Activated CD8-positive, alpha-beta T cell treated with anti-CD3 and anti-CD28 coated beads for 36 hours (primary cell): Measurements from ENCODE around the gene ACOT7. TPM values are rescaled to one million over a fixed set of nuclear protein-coding genes. Genes with fewer than 3 reads are reported as not detected.

ENCODE experiments used
- ATAC-seq: fragments of 200-7000 bp; cut with Tn5 transposase; one replicate; pipeline ENCODE4 v1.10.0; 2021; ENCODE audit warnings: mild to moderate bottlenecking, moderate library complexity
- CTCF ChIA-PET: fragments of 350-600 bp; sonication (Branson Sonifier 250); formaldehyde crosslinking; loops from one replicate; lab custom pipeline; 2021; ENCODE audit warnings: antibody characterized with exemption; lab: Charles Lee
- POLR2A ChIA-PET: fragments of 350-600 bp; sonication (Branson Sonifier 250); formaldehyde crosslinking; loops from one replicate; lab custom pipeline; 2021; ENCODE audit warnings: antibody characterized with exemption; lab: Charles Lee
- DNase-seq: peaks from one replicate; pipeline ENCODE4 v3.0.0-alpha.2; 2020
- H3K27ac Mint-ChIP-seq: one replicate; pipeline ENCODE4 v1.8.0; 2021; ENCODE audit warnings: mild to moderate bottlenecking, mixed read lengths
- H3K27me3 Mint-ChIP-seq: one replicate; pipeline ENCODE4 v1.8.0; 2021; ENCODE audit warnings: mixed read lengths
- H3K36me3 Mint-ChIP-seq: one replicate; pipeline ENCODE4 v1.8.0; 2021; ENCODE audit warnings: low read depth, mixed read lengths
- H3K4me1 Mint-ChIP-seq: one replicate; pipeline ENCODE4 v1.8.0; 2021; ENCODE audit warnings: low read depth, mixed read lengths
- H3K4me3 Mint-ChIP-seq: one replicate; pipeline ENCODE4 v1.8.0; 2021; ENCODE audit warnings: mild to moderate bottlenecking, moderate library complexity, mixed read lengths
- H3K9me3 Mint-ChIP-seq: one replicate; pipeline ENCODE4 v1.8.0; 2021; ENCODE audit warnings: mixed read lengths
- CTCF ChIP-seq: fragments of 200-600 bp; IDR thresholded peaks from one replicate; pipeline ENCODE4 v1.8.0; 2022; ENCODE audit warnings: antibody characterized with exemption, mild to moderate bottlenecking
- intact Hi-C: fragments of 100-400 bp; cut with micrococcal nuclease; formaldehyde crosslinking; loops from one replicate; pipeline ENCODE4 v1.10.0; 2022
- total RNA-seq, 2 experiments: library from RNA; stranded (reverse); gene quantifications; one replicate each; pipeline ENCODE4 v1.2.3, GENCODE V29; 2021

ACOT7 gene
- total RNA-seq, 2 experiments from 2014 or later = 80.4 to 86.7 TPM

- peak overlapping the region; percentile 6 for H3K4me3 Mint-ChIP-seq
- DNase-seq (peak; percentile 71), ATAC-seq (peak; percentile 59)
- peaks cover 18% of the 10 kb centered on the region for H3K4me1 Mint-ChIP-seq
- H3K36me3 Mint-ChIP-seq = peaks cover 7% of the 10 kb centered on the region
- H3K9me3 Mint-ChIP-seq = no peaks in the 10 kb centered on the region
- ChIA-PET CTCF (interaction anchor here (0.8 to 2.9 kb wide), 22 partner anchors 11 to 150 kb away, joined by 3 to 39 read pairs (median 5); partner anchors contain the start of genes ACOT7 and HES2), POLR2A (interaction anchor here (1.1 to 1.6 kb wide), 2 partner anchors 9 to 57 kb away, joined by 3 to 6 read pairs; no protein-coding TSS in a partner anchor)
- intact Hi-C loops = loop anchor here (5.0 kb wide), 1 partner anchor 49 kb away; no protein-coding TSS in a partner anchor
- H3K27me3 Mint-ChIP-seq = no peaks in the 10 kb centered on the region
- peak; percentile 76 for TF ChIP-seq CTCF
- H3K27ac Mint-ChIP-seq = peak overlapping the region; percentile 86
Measured at GRCh38 chr1:6347641-6348487, 45.7 kb downstream of the ACOT7 start.

- Mint-ChIP-seq H3K4me1 (peaks cover 18% of the 10 kb centered on the region), H3K4me3 (no peak overlapping the region), H3K27me3 (no peaks in the 10 kb centered on the region), H3K9me3 (no peaks in the 10 kb centered on the region), H3K27ac (no peak overlapping the region), H3K36me3 (peaks cover 7% of the 10 kb centered on the region)
- ATAC-seq (no peak), DNase-seq (no peak)
- ChIA-PET POLR2A (no interaction called here), CTCF (interaction anchor here (0.9 to 4.6 kb wide), 5 partner anchors 13 to 98 kb away, joined by 3 to 48 read pairs (median 8); no protein-coding TSS in a partner anchor)
- no peak for TF ChIP-seq CTCF
- intact Hi-C loops = loop anchor here (5.0 kb wide), 1 partner anchor 52 kb away; no protein-coding TSS in a partner anchor
Measured at GRCh38 chr1:6345460-6345859, 48.1 kb downstream of the ACOT7 start.

GRCh38 chr1:6345009-6345408 lies 48.6 kb downstream of the ACOT7 start:
- ChIA-PET POLR2A (no interaction called here), CTCF (interaction anchor here (1.5 to 4.6 kb wide), 4 partner anchors 13 to 98 kb away, joined by 4 to 48 read pairs (median 10); no protein-coding TSS in a partner anchor)
- no peak overlapping the region for H3K27ac Mint-ChIP-seq
- H3K36me3 Mint-ChIP-seq = peaks cover 7% of the 10 kb centered on the region
- ATAC-seq (no peak), DNase-seq (no peak)
- intact Hi-C loops = loop anchor here (5.0 kb wide), 1 partner anchor 52 kb away; no protein-coding TSS in a partner anchor
- no peak overlapping the region for H3K4me3 Mint-ChIP-seq
- no peak for TF ChIP-seq CTCF
- no peaks in the 10 kb centered on the region for H3K27me3 Mint-ChIP-seq
- no peaks in the 10 kb centered on the region for H3K9me3 Mint-ChIP-seq
- peaks cover 18% of the 10 kb centered on the region for H3K4me1 Mint-ChIP-seq

- H3K4me1 Mint-ChIP-seq = peaks cover 10% of the 10 kb centered on the region
- DNase-seq = peak; percentile 78
- CTCF ChIA-PET = interaction anchor here (0.7 to 4.6 kb wide), 10 partner anchors 10 to 105 kb away, joined by 3 to 48 read pairs (median 4); no protein-coding TSS in a partner anchor
- intact Hi-C loops = loop anchor here (5.0 kb wide), 1 partner anchor 96 kb away; no protein-coding TSS in a partner anchor
- ATAC-seq = peak; percentile 89
- H3K4me3 Mint-ChIP-seq = no peak overlapping the region
- POLR2A ChIA-PET = no interaction called here
- H3K9me3 Mint-ChIP-seq = no peaks in the 10 kb centered on the region
- peaks cover 7% of the 10 kb centered on the region for H3K36me3 Mint-ChIP-seq
- H3K27me3 Mint-ChIP-seq = no peaks in the 10 kb centered on the region
- peak; percentile 93 for TF ChIP-seq CTCF
- no peak overlapping the region for H3K27ac Mint-ChIP-seq
Measured at GRCh38 chr1:6343506-6344405, 49.8 kb downstream of the ACOT7 start.
